Fibroblast of mammary gland (primary cell): Measurements from ENCODE around the gene PRMT2.

ENCODE experiments used
- DNase-seq: peaks from one replicate; pipeline ENCODE4 v3.0.0-alpha.2; 2010; ENCODE audit warnings: low read depth
- H3K4me3 ChIP-seq: 2 replicates; pipeline ENCODE4 v1.5.1; 2011; ENCODE audit warnings: low read depth, mild to moderate bottlenecking, low read length, moderate library complexity; ENCODE audit not compliant: control insufficient read depth
- TF ChIP-seq, protein P1 (sequence below): conservative IDR thresholded peaks from 2 replicates; pipeline ENCODE4 v1.5.1; 2011; ENCODE audit warnings: low read depth, low read length, inconsistent platforms; ENCODE audit not compliant: control insufficient read depth, insufficient read depth

The PRMT2 gene

GRCh38 chr21:46606427-46606813, 29.1 kb upstream of the PRMT2 start:
- H3K4me3 ChIP-seq = no peak overlapping the region
- no peak for DNase-seq
- TF ChIP-seq, protein P1, sequence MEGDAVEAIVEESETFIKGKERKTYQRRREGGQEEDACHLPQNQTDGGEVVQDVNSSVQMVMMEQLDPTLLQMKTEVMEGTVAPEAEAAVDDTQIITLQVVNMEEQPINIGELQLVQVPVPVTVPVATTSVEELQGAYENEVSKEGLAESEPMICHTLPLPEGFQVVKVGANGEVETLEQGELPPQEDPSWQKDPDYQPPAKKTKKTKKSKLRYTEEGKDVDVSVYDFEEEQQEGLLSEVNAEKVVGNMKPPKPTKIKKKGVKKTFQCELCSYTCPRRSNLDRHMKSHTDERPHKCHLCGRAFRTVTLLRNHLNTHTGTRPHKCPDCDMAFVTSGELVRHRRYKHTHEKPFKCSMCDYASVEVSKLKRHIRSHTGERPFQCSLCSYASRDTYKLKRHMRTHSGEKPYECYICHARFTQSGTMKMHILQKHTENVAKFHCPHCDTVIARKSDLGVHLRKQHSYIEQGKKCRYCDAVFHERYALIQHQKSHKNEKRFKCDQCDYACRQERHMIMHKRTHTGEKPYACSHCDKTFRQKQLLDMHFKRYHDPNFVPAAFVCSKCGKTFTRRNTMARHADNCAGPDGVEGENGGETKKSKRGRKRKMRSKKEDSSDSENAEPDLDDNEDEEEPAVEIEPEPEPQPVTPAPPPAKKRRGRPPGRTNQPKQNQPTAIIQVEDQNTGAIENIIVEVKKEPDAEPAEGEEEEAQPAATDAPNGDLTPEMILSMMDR = no peak

DNA sequence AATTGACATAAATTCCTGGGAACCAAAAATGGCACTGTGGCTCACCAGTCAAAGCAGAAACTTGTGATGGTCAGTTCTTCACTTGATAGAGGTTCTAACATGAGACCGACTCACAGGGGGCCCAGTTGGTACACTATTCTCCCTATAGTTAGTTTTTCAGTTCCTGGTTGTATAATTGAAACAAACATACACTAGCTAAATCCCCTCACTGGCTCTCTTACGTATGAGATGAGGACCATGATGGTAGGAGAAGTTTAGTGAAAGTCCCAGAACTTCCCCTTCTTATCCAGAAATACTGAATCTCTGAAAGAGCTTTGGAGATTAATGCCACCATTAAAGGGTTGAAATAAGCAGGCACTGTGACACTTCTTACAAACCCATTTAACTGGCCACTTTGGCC, 27.8 kb upstream of the PRMT2 start:
- DNase-seq = no peak
- no peak overlapping the region for H3K4me3 ChIP-seq
- TF ChIP-seq, protein P1 = no peak

GRCh38 chr21:46608672-46609111, 26.8 kb upstream of the PRMT2 start:
- no peak for DNase-seq
- no peak overlapping the region for H3K4me3 ChIP-seq
- TF ChIP-seq, protein P1 = no peak

GRCh38 chr21:46610018-46610701, 25.3 kb upstream of the PRMT2 start:
- DNase-seq = peak; percentile 19
- TF ChIP-seq, protein P1 = no peak
- no peak overlapping the region for H3K4me3 ChIP-seq

DNA sequence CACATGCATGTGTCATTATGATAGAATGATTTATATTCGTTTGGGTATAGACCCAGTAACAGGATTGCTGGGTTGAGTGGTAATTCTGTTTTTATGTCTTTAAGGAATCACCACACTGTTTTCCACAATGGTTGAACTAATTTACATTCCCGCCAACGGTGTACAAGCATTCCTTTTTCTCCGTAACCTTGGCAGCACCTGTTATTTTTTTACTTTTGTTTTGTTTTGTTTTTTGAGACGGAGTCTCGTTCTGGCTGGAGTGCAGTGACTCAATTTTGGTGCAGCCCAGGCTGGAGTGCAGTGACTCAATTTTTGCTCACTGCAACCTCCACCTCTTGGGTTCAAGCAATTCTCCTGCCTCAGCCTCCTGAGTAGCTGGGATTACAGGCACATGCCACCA, 22.1 kb upstream of the PRMT2 start:
- H3K4me3 ChIP-seq = no peak overlapping the region
- no peak for DNase-seq
- TF ChIP-seq, protein P1 = no peak

DNA sequence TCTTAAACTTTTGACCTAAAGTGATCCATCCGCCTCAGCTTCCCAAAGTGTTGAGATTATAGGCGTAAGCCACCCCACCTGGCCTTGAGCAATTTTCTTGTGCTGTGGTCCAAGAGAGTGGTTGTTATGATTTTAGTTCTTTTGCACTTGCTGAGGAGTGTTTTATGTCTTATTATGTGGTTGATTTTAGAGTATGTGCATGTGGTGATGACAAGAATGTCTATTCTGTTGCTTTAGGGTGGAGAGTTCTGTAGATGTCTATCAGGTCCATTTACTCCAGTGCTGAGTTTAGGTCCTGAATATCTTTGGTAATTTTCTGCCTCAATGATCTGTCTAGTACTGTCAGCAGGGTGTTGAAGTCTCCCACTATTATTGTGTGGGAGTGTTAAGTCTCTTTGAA, 19.4 kb upstream of the PRMT2 start:
- H3K4me3 ChIP-seq = no peak overlapping the region
- TF ChIP-seq, protein P1 = no peak
- DNase-seq = no peak
